DMS 273 (cell line): ENCODE measurements around the gene NXNL1.

Source experiments
- DNase-seq: peaks from one replicate; lab custom pipeline; 2025; ENCODE audit not compliant: unreplicated experiment; lab: John Stamatoyannopoulos, UW

NXNL1 gene

GRCh38 chr19:17420475-17420924 lies 40.2 kb downstream of the NXNL1 start:
- DNase-seq, result peak; percentile 65

- peak; percentile 99 for DNase-seq
Observed at GRCh38 chr19:17419621-17420474, 40.9 kb downstream of the NXNL1 start, which contains the start of gene MVB12A. TSS of gene MVB12A (plus strand) at chr19:17420047. CDS start at chr19:17420136, 89 bp downstream.

GRCh38 chr19:17419154-17419620 lies 41.5 kb downstream of the NXNL1 start:
- DNase-seq, result peak; percentile 61

- DNase-seq, result no peak
Observed at GRCh38 chr19:17418710-17419109, 42.0 kb downstream of the NXNL1 start.

- peak; percentile 77 for DNase-seq
Observed at GRCh38 chr19:17415121-17415520, 45.6 kb downstream of the NXNL1 start.

GRCh38 chr19:17414097-17414496 lies 46.6 kb downstream of the NXNL1 start:
- DNase-seq, result no peak

GRCh38 chr19:17411801-17412200 lies 48.9 kb downstream of the NXNL1 start:
- no peak for DNase-seq

- no peak for DNase-seq
Observed at GRCh38 chr19:17409990-17410389, 50.7 kb downstream of the NXNL1 start.

GRCh38 chr19:17406887-17407196 lies 53.9 kb downstream of the NXNL1 start:
- no peak for DNase-seq

GRCh38 chr19:17406046-17406886 lies 54.5 kb downstream of the NXNL1 start:
- no peak for DNase-seq
